DMS153 treated with DMSO at 0.1 percent for 48 hours (cell line): ENCODE data around the gene ADGRV1.

Experiments
- DNase-seq: peaks from one replicate; lab custom pipeline; 2025; ENCODE audit not compliant: unreplicated experiment; lab: John Stamatoyannopoulos, UW

Gene ADGRV1, protein sequence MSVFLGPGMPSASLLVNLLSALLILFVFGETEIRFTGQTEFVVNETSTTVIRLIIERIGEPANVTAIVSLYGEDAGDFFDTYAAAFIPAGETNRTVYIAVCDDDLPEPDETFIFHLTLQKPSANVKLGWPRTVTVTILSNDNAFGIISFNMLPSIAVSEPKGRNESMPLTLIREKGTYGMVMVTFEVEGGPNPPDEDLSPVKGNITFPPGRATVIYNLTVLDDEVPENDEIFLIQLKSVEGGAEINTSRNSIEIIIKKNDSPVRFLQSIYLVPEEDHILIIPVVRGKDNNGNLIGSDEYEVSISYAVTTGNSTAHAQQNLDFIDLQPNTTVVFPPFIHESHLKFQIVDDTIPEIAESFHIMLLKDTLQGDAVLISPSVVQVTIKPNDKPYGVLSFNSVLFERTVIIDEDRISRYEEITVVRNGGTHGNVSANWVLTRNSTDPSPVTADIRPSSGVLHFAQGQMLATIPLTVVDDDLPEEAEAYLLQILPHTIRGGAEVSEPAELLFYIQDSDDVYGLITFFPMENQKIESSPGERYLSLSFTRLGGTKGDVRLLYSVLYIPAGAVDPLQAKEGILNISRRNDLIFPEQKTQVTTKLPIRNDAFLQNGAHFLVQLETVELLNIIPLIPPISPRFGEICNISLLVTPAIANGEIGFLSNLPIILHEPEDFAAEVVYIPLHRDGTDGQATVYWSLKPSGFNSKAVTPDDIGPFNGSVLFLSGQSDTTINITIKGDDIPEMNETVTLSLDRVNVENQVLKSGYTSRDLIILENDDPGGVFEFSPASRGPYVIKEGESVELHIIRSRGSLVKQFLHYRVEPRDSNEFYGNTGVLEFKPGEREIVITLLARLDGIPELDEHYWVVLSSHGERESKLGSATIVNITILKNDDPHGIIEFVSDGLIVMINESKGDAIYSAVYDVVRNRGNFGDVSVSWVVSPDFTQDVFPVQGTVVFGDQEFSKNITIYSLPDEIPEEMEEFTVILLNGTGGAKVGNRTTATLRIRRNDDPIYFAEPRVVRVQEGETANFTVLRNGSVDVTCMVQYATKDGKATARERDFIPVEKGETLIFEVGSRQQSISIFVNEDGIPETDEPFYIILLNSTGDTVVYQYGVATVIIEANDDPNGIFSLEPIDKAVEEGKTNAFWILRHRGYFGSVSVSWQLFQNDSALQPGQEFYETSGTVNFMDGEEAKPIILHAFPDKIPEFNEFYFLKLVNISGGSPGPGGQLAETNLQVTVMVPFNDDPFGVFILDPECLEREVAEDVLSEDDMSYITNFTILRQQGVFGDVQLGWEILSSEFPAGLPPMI (N-terminal part only)

GRCh38 chr5:90558344-90559192 lies at the start of gene ADGRV1:
ADGRV1 (plus strand) TSS chr5:90558797; CDS start chr5:90558896, 99 bp downstream.
- DNase-seq = peak; percentile 74

DNA sequence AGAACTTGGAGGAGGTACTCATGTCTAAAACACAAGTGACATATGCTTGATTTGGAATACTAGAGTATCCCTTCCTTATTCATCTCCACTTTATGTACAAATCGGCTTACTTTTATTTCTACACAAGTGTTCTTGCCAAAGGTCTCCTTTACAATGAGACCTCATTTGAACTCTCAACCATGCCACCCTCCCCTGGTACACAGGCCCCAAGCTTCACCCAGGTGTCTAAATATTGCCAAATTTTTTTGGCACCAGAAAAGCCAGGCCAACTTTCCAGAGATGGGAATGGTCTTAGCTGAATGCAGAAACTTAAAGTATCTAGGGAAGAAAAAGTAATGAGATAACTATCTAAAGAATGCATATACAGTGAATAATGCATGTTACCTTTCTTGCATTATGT lies 48.2 kb upstream of the ADGRV1 start:
- DNase-seq = no peak

DNA sequence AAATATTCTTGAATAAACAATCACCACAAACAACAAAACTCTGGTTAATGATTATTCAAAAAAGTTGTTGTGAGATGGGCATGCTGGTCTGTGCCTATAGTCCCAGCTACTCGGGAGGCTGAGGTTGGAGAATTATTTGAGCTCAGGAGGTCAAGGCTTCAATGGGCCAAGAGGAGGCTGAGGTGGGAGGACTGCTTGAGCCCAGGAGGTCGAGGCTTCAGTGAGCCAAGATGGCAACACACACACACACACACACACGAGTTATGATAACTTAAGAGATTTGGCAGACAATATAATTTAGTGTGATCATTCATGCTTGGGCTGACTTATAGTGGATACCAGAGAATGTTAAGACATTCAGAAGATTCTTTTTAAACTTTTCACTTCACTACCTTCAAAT lies 44.1 kb upstream of the ADGRV1 start:
- no peak for DNase-seq

- DNase-seq = peak; percentile 57
Observed at GRCh38 chr5:90518661-90519060, 39.9 kb upstream of the ADGRV1 start.

DNA sequence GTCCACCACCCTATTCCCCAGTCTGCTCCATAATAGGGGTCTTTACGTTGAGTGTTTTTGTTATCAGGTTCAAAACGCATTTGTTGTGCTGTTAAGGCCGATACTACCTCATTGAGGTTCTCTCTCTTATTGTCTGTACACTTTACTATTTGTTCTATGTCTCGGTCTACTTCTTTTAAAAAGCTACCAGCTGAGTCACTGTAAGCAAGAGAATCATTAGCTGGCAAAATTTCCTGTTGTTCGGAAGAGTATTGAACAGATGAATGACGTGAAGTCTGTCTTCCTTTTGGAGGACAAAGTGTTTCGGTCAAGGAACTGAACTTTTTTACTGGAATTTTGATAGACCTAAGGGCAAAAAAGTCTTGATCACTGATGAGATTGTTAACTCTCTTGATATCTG lies 39.5 kb upstream of the ADGRV1 start:
- peak; percentile 57 for DNase-seq

DNA sequence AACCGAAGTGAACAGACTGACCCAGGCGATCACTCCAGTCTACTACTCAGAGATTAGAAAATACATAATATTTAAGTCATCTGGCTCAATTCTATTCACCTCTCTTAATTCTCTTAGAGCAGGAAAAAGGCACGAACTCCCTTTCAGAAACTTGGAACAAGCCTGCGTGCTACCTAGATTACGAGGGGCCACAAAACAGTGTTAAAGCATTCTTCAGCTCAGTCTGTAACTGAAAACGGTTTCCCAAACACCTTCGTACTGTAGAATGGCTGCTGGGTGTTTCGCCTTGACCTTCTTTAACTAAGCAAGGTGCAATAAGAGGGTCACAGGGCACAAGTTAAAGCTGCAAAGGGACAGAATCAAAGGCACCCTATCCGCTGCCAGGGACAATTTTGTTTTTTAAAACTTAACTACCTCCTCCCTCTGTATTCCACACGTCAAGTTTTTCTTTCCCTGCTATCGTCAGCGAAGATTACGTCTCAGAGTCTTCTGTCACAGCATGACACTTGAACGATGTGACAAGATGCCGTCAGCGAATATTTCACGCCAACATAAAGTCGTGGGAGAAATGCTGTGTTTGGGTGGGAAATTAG lies 29.9 kb upstream of the ADGRV1 start:
- no peak for DNase-seq

- DNase-seq = peak; percentile 73
Observed at GRCh38 chr5:90529194-90529938, 29.2 kb upstream of the ADGRV1 start, which contains the start of gene LYSMD3. LYSMD3 (minus strand) TSS chr5:90529584; CDS start chr5:90525289, 4,295 bp downstream.

DNA sequence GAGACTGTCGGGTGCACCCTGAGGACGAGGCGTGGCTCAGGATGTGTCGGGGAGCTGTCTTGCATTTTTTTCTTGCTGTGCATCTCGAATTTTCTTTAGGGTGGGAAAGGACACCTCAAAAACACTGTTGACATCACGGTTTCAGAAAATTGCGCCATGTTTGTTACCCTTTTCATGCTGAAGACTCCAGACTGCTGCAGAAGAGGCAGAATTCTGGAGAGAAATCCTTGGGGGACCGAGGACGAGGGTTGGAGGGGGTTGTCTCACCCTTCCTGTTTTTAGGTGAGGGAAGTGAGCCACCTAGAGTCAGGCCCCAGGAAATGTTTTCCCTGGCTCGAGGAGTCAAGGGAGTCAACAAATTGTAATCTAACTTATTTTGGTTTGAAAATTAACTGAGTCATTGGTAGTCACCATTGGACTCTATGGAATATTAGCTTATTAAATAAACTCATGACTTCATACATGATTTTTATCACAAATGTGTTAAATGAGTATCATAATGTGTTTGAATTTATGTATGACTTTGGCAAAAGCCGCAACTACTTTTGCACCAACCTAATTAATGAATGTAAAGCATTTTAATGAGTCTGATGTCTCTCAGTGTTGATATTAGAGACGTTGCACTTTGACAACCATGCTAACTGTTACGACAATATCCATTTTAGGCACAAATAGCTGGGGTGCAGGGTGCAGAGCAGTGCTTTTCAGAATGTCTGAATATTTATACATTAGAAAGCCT lies 28.5 kb upstream of the ADGRV1 start:
- peak; percentile 6 for DNase-seq

- no peak for DNase-seq
Observed at GRCh38 chr5:90530736-90531487, 27.7 kb upstream of the ADGRV1 start.

GRCh38 chr5:90533794-90534193 lies 24.8 kb upstream of the ADGRV1 start:
- DNase-seq = no peak

- DNase-seq = no peak
Observed at GRCh38 chr5:90534922-90535321, 23.7 kb upstream of the ADGRV1 start.

DNA sequence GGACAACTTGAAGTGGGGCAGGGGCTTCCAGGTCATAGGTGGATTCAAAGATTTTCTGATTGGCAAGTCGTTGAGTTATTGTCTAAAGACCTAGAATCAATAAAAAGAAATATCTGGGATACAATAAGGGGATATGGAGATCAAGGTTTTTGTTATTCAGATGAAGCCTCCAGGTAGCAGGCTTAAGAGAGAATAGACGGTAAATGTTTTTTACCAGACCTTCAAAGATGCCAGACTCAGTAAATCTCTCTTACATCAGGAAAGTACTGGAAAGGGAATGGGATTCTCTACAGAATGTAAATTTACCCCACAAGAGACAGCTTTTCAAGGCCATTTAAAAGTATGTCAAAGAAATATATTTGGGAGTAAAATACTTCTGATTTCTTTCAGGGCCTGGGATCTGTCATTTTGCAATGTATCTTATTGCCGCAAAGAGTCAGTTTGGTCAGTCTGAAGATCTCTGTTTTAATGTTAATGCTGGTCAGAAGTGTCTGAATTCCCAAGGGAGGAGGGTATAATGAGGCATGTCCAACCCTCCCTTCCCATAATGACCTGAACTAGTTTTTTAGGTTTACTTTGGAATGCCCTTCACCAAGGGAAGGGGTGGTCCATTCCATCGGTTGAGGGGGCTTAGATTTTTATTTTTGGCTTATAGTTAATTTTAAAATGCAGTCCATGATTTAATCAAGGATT lies 15.6 kb upstream of the ADGRV1 start:
- no peak for DNase-seq

GRCh38 chr5:90545511-90545910 lies 13.1 kb upstream of the ADGRV1 start:
- no peak for DNase-seq

DNA sequence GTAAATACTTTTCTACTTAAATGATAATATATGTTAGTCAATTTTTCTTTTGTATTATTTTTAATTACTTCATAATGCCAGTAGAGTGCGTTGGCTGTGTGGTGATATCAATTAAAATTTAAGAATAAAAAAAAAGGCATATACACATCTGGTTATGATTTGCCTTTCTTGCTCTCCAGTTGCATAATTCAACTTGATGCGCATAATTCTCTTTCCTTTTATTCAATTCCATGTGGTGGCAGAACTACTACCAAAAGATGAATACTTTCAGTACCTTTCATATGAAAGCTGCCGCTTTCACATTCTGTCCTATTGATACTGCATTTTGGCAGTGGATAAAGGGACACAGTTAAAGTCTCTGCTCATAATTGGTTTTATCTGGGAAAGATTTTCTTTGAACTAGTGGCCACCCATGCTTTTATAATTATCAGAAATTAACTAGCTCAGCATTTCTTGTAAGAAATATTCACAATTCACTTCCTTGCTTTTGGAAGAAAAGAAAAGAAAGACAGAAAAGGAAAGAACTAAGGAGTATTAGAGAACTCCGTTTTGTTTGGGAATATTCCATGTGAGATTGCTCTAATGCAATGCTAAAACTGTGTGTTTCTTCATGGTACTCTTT lies 12.3 kb upstream of the ADGRV1 start:
- DNase-seq = no peak

DNA sequence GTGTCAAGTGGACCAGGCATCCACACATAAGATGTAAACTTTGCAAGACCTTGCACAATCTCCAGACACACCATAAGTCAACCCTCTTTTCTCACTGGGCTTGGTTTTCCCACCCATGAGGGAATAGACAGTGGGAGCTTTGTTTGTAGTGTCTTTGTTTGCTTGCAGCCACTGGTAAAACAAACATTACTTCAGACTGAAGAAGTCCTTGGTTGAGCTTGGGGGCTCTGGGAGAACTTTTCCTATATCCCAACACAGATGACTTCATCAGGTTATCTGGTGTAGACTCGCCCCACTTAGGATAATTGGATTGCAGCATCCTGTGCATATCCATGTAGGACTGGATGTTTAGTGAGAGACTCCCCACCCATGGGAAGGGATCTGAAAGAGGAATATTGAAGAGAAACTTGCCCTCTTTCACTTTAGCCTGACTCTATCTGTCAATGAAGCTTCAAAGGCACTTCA lies 11.5 kb upstream of the ADGRV1 start:
- DNase-seq = no peak

GRCh38 chr5:90548069-90548593 lies 10.5 kb upstream of the ADGRV1 start:
- DNase-seq = peak; percentile 54
